CD4-positive, alpha-beta T cell treated with Interleukin-17A for 1 hour (primary cell): ENCODE results near the gene PDE11A.
"Not testable (repeated sequence)": the region's sequence is repeated elsewhere in the genome, so short reads cannot be mapped to it uniquely, and the experiment has no call there.

ENCODE experiments used
- DNase-seq: peaks from one replicate; pipeline ENCODE4 v3.0.0-alpha.2; 2020

Gene PDE11A

GRCh38 chr2:177808984-177809809, 263.4 kb downstream of the PDE11A start:
- DNase-seq: no peak

- DNase-seq: no peak
These were observed 266.6 kb downstream of the PDE11A start for GRCh38 chr2:177806025-177806424.

GRCh38 chr2:177799531-177799930, 273.0 kb downstream of the PDE11A start:
- no peak for DNase-seq

GRCh38 chr2:177797808-177798207, 274.8 kb downstream of the PDE11A start:
- no peak for DNase-seq

GRCh38 chr2:177796654-177797415, 275.7 kb downstream of the PDE11A start:
- no peak for DNase-seq

- no peak for DNase-seq
These were observed 276.6 kb downstream of the PDE11A start for GRCh38 chr2:177796011-177796410.

GRCh38 chr2:177785143-177785542, 287.4 kb downstream of the PDE11A start:
- DNase-seq: not testable (repeated sequence)

GRCh38 chr2:177784745-177785067, 287.9 kb downstream of the PDE11A start:
- no peak for DNase-seq

- DNase-seq: peak; percentile 42
These were observed 288.5 kb downstream of the PDE11A start for GRCh38 chr2:177783835-177784744.

GRCh38 chr2:177783091-177783490, 289.5 kb downstream of the PDE11A start:
- DNase-seq: no peak

- DNase-seq: no peak
These were observed 290.0 kb downstream of the PDE11A start for GRCh38 chr2:177782613-177783012.

- no peak for DNase-seq
These were observed 294.1 kb downstream of the PDE11A start for GRCh38 chr2:177778472-177778871.

GRCh38 chr2:177772529-177772928, 300.0 kb downstream of the PDE11A start:
- peak; percentile 45 for DNase-seq

GRCh38 chr2:177771191-177771590, 301.4 kb downstream of the PDE11A start:
- DNase-seq: no peak

GRCh38 chr2:177767768-177768167, 304.8 kb downstream of the PDE11A start:
- no peak for DNase-seq

GRCh38 chr2:177765698-177766097, 306.9 kb downstream of the PDE11A start:
- no peak for DNase-seq

GRCh38 chr2:177763531-177764265, 308.9 kb downstream of the PDE11A start:
- DNase-seq: peak; percentile 74

GRCh38 chr2:177759443-177759842, 313.1 kb downstream of the PDE11A start:
- no peak for DNase-seq

- no peak for DNase-seq
These were observed 313.8 kb downstream of the PDE11A start for GRCh38 chr2:177758591-177759371.

- no peak for DNase-seq
These were observed 316.2 kb downstream of the PDE11A start for GRCh38 chr2:177756336-177756735.

GRCh38 chr2:177754492-177754873, 318.1 kb downstream of the PDE11A start:
- no peak for DNase-seq
